Sigmoid colon (tissue), 4 donors: Measurements from ENCODE around the gene CDIP1.

ENCODE experiments used
- EP300 ChIP-seq, 4 donors: sonication (generic); formaldehyde crosslinking; IDR thresholded peaks; one replicate each; pipeline ENCODE4 v1.6.1; 2017; ENCODE audit warnings: antibody characterized with exemption in 4 of 4
- POLR2A ChIP-seq, 2 donors: fragments of 450-650 bp; IDR thresholded peaks; one replicate each; pipeline ENCODE4 v1.6.1; 2016; ENCODE audit warnings: antibody characterized with exemption in 2 of 2, mild to moderate bottlenecking in 2 of 2, moderate library complexity in 2 of 2
- POLR2AphosphoS5 ChIP-seq, 4 donors: sonication (generic); formaldehyde crosslinking; IDR thresholded peaks; one replicate each; pipeline ENCODE4 v1.6.1; 2017; ENCODE audit warnings: antibody characterized with exemption in 4 of 4
- TF ChIP-seq, protein P1 (sequence below), 4 experiments: fragments of 450-650 bp in 3 of 4; fragments of 200-600 bp in 1 of 4; IDR thresholded peaks; one replicate each; pipeline ENCODE4 v1.5.1; 2016 to 2019; ENCODE audit warnings: antibody characterized with exemption in 4 of 4, mild to moderate bottlenecking in 3 of 4, moderate library complexity in 2 of 4

DNA sequence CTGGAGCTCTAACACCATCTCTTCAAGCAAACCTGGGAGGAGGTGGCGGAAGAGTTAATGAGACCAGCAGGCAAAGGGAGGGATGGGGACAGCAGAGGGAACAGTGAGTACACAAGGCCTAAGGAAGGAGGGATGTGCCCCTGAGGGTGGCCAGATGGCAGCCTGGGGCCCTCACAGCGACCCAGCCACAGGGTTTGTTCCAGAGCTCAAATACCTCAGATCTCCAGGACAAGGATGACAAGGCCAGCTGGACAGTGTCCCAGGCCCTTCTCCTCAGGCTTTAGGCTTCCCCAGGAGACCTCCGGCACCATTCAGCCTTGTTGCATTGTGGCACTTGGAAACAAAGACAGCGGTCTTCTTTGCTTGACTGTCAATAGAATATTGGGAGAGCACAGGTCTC is 14.9 kb downstream of the CDIP1 start:
- TF ChIP-seq POLR2A (IDR thresholded peaks at IDR 0.05): no peak
- TF ChIP-seq, protein P1, sequence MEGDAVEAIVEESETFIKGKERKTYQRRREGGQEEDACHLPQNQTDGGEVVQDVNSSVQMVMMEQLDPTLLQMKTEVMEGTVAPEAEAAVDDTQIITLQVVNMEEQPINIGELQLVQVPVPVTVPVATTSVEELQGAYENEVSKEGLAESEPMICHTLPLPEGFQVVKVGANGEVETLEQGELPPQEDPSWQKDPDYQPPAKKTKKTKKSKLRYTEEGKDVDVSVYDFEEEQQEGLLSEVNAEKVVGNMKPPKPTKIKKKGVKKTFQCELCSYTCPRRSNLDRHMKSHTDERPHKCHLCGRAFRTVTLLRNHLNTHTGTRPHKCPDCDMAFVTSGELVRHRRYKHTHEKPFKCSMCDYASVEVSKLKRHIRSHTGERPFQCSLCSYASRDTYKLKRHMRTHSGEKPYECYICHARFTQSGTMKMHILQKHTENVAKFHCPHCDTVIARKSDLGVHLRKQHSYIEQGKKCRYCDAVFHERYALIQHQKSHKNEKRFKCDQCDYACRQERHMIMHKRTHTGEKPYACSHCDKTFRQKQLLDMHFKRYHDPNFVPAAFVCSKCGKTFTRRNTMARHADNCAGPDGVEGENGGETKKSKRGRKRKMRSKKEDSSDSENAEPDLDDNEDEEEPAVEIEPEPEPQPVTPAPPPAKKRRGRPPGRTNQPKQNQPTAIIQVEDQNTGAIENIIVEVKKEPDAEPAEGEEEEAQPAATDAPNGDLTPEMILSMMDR (IDR thresholded peaks at IDR 0.05): no peak
- no peak for TF ChIP-seq POLR2AphosphoS5 (IDR thresholded peaks at IDR 0.05)
- no peak for TF ChIP-seq EP300 (IDR thresholded peaks at IDR 0.05)
